Stimulated activated CD4-positive, alpha-beta T cell treated with anti-CD3 and anti-CD28 coated beads, Interleukin-15, amount 100 ng/mL, for 24 hours (primary cell): ENCODE results near the gene TMEM79.
"Not testable (repeated sequence)": the region's sequence is repeated elsewhere in the genome, so short reads cannot be mapped to it uniquely, and the experiment has no call there.

Experiments used
- DNase-seq: peaks from one replicate; pipeline ENCODE4 v3.0.0-alpha.2; 2020

TMEM79 gene

GRCh38 chr1:156310962-156311361 lies 26.8 kb downstream of the TMEM79 start:
- no peak for DNase-seq

- DNase-seq: no peak
These were observed 32.8 kb downstream of the TMEM79 start for GRCh38 chr1:156316909-156317308.

GRCh38 chr1:156319664-156320063 lies 35.5 kb downstream of the TMEM79 start:
- no peak for DNase-seq

GRCh38 chr1:156320560-156320959 lies 36.4 kb downstream of the TMEM79 start:
- DNase-seq: no peak

- not testable (repeated sequence) for DNase-seq
These were observed 39.1 kb downstream of the TMEM79 start for GRCh38 chr1:156323179-156323578.

- DNase-seq: no peak
These were observed 52.1 kb downstream of the TMEM79 start for GRCh38 chr1:156336242-156336641.

- DNase-seq: peak; percentile 24
These were observed 53.1 kb downstream of the TMEM79 start for GRCh38 chr1:156337052-156337887.

- no peak for DNase-seq
These were observed 53.7 kb downstream of the TMEM79 start for GRCh38 chr1:156337888-156338179.

GRCh38 chr1:156338180-156338976 lies 54.3 kb downstream of the TMEM79 start, which contains the start of the genes CCT3 and TSACC:
TSS of gene CCT3 (minus strand) at chr1:156338292. CDS start at chr1:156338184, 108 bp downstream.
TSS of gene TSACC (plus strand) at chr1:156338526. CDS start at chr1:156339758, 1,232 bp downstream.
- DNase-seq: peak; percentile 99
